Embryonic facial prominence (tissue), 1 donor: Measurements from ENCODE around the gene CEP128.

Source experiments
- DNase-seq: peaks from one replicate; pipeline ENCODE4 v3.0.0-alpha.2; 2016; ENCODE audit errors: extremely low spot score

CEP128 gene

DNA sequence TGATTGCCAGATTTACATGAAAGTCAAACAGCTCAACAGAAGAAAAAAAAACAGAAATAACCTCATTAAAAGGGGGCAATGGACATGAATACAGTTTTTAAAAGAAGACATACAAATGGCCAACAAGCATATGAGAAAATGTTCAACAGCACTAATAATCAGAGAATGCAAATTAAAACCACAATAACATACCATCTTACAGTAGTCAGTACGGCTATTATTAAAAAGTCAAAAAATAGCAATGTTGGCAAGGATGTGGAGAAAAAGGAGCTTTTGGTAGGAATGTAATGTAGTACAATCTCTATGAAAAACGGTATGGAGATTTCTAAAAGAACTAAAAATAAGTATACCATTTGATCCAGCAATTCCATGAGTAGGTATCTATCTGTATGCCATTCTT, 272.1 kb downstream of the CEP128 start:
- no peak for DNase-seq

DNA sequence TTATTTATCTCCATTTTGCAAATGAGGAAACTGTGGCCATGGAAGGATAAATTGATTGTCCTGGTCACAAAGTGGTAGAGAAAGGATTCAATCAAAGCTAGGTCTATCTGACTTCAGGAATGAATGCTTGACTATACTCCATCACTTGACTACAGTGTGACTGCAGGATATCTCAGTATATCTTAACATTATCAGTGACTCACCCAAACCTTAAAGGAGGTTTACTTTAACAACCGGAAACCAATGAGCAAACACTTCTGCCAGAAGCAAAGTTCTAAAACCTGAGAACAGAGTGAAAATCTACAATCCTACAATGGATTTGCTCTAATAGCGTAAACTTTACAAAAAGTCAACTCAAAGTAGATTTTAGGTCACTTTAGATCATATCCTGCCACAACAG, 277.0 kb downstream of the CEP128 start:
- DNase-seq, result no peak

DNA sequence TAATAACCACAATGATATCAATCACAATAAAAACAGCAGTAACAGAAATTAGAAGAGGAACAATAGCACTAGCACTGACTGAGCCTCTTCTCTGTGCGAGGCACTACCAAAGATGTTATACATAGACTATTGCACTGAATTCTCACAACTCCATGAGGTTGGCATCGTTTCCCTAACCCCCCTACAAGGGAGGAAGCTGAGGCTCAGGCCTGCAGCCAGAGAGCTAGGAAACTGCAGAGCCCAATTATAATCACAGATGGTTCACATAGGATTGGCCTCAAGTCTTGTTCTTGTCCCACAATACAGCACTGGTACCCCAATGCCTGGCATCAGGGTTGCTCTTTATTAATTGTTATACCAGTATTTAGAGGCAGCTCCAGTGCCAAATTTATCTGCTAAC, 278.0 kb downstream of the CEP128 start:
- DNase-seq, result no peak

DNA sequence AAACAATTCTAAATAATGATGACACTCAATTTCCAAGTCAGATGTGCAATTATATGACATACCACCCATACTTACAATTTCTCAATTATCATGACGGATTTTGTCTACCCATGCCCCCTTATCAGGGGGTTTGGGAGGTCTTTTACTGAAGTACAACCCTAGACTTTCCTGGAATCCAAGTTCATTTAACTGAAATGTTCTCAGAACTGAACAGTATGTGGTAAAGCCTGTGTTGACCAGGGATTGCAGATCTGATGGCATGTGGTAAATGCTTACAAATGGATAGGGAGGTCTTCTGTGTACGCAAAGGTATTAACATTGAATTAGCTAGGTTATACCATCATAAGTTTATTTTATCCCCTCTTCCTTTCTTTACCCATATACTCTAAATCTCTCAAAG, 281.8 kb downstream of the CEP128 start:
- DNase-seq, result no peak

DNA sequence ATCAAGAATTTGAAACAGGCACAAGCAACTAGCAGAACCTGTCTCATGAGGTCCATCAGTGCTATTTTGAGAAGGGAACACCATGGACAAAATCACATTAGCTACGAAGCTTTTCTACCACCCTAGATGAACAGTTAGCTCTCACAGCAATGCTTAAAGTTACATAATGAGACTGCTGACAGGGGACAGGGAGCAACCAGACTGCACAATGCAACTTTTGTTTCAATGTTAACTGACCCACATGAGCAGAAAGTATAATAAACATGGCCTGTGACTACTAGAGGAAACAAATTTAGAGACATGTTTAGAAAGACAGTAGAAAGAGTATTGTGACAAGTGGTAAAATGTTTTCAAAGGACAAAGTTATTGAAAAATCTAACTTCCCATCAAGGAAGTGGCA, 282.8 kb downstream of the CEP128 start:
- DNase-seq, result no peak

DNA sequence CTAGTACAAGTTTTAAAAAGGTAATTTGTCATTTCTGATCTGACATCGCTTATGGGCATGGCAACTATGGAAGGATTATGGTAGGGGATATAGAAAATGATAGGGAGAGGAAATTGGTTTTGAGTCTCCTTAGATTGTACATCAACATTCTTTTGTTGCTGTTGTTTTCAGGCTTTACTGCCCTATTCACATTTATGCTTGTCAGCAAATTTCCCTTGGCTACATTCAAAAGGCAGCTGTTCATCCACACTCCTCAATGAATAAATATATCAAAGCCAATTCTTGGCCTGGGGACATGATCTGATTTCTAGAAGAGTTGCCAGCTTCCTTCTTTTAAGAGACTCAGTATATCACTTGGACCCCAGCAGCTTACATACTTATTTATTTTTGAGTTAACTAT, 283.4 kb downstream of the CEP128 start:
- no peak for DNase-seq

DNA sequence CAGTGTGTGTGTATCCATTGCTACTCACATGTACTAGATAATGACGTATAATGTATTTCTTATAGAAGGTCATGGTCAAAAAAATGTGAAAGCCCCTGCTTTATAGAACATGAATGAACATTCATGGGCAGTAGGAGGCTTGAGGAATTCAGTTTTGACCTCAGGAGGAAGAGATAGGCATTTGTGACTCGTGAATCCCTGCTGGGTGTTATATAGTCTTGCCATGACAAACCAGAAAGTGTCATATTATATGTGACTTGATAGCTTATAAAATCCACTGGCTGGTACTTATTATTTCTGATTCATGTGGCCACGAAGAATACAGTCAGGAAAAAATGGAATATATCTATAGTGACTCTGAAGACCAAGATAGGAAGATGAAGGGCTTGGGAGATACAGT, 287.6 kb downstream of the CEP128 start:
- DNase-seq, result no peak

DNA sequence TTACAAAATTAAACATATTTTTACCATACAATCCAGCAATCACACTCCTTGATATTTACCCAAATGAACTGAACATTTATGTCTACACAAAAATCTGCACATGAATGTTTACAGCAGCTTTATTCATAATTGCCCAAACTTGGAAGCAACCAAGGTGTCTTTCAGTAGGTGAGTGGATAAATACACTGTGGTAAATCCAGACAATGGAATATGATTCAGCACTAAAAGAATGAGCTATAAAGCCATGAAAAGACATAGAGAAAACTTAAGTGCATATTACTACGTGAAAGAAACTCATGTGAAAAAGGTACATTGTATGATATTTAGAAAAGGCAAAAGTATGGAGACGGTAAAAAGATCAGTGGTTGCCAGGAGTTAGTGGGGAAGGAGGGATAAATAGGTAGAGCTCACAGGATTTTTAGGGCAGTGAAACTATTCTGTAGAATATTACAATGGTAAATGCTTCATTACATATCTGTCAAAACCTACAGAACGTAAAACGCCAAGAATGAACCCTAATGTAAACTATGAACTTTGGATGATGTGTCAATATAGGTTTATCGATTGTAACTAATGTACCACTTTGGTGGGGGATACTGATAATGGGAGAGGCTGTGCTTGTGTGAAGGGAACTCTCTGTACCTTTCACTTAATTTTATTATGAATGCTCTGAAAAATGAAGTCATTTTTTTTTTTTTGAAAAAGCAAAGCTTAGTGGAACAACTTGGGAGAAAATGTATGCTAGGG, 295.7 kb downstream of the CEP128 start:
- DNase-seq, result no peak

DNA sequence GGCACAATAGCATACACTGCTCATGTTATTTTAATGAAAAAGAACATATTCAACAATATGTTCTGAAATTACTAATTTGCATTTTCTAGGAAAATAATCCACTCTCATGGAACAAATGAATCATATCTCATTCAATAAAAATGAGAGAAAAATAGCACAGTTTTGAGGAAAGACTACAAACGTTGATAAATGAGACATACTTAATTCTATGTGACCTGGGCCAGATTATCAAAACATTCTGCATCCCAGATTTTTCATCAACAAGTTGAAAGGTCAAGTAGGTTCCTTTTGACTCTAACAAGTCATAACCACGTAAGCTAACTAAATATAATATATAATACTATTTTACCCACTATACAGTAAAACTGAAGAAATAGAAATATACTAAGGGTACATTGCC, 296.7 kb downstream of the CEP128 start:
- no peak for DNase-seq

DNA sequence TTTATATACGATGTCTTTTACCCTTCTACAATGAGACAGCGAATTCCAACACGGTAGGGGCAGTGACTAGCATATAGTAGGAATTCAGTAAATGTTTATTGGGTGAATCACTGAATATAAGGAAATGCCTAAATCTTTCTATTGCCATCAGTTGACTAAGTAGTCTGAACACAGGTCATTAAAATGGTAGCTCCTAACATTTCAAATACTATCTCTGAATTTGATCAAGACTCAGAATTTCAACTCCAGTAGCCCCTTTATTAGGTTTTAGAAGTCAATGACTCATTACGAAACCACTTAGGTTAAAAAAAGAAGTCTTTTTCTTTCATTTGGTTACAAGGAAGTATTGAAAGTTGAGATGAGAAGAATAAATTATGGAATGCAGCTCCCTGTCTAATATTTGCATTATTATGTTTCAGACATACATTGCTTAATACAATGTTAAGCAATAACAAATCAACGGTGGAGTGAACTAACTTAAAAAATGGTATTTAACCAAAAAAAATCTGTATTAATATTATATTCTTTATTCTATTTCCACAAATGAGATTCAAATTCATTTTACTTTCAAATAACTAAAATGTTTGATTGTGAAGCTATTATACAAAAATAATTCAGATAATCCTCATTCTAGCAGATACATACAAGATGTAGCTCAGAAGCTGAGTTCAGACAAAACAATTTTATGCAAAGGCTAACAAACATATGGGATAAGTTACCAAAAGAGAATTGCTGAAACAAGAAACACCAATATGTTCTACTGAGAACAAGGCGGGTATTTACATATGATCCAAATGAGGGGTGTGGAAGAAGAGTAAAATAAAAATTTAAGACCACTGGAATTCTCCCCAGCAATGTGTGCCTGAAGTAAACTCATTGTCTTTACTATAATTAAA, 302.7 kb downstream of the CEP128 start:
- DNase-seq, result no peak

DNA sequence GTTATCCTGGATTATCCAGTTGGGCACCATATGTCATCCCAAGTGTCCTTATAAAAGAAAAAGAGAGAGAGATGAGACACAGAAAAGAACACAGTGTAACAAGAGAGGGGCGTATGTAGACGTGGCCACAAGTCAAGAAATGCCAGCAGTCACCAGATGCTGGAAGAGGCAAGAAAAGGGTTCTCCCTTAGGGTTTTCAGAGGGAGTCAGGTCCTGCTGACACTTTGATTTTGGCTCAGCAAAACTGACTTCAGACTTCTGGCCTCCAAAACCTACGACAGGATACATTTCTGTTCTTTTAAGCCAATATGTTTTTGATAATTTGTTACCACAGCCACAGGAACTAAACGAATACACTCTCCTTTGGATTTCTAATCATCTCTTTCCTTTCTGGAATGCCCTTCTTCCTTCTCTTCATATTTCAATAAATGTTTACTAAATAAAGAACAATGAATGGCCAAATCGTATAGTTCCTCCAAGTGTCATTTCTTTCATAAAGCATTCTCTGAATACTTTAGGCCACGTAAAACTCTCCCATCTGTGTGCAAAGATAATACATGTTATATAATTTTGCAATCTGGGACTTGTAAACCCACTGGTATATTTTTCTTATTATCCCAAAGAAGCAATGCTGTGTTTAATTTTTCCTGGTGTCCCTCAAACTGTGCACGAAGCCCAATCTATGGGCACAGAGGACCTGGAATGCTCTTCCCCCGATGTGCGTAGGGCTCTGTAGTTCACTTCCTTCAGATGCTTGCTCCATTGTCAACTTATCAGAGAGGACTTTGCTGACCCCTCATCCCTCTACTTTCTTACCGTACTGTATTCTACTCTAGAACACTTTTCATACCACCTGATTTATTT, 303.6 kb downstream of the CEP128 start:
- DNase-seq, result no peak

DNA sequence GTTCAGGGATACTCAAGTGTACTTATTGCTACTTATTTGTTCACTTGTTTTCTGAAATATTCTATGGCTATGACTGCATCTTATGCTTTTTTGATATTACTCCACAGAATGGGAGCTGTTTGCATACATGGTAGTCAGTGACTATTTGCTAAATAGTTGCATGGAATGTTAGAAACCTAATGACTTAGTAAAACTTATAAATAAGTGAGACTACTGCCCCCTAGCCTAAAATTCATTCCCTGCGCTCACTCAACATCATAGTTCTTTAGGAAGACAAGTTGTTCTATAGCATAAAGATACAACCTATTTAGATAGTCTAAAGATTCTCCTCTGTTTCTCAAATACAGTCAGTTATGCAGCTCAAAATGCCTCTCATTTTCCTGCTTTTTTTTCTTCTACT, 305.5 kb downstream of the CEP128 start:
- no peak for DNase-seq

DNA sequence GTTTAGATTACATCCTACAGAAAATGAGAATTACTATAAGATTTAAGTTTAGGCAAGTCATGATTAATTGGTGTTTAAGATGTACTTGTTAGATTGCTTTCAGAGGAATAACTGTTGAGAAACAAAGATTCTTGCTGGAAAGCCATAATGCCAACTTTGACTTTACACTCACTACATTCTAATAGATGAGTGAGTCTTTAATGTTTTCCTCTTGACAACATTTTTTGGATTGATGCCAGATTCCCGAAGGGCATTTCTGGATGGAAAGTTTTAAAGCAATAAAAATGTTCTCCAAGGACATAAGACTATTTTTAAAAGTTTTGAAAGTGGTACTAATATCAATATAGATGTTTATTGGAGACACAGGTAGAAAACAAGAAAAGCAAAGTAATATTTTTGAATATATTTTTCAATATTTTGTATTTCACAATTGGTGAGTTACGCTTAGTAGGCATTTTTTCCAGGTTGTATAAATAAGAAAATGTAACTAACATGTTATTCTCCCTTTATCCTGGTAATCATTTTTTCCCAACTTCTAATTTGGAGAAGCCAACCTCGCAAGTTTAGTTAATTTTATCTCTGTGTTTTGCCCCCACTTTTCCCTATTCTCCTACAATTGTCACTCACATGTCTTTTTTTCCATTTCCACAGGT, 307.3 kb downstream of the CEP128 start:
- DNase-seq, result no peak

DNA sequence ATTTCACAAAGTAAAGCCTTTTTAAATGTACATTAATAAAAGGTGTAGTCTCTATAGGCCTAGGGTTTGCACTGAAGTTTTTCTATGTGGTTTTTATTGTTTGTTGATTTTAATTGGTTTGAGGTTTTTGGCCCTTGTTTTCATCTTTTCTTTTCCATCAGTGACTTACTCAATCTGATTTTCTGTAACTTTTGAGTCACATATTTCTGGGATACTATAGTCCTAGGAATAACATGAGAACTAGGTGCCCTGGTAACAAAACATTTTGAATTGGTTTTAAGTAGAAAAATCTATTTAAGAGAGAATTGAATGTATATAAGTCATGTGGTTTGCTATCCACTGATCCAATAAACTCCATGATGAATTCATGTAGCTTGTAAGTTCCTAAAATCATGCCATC, 311.9 kb downstream of the CEP128 start:
- DNase-seq, result no peak

DNA sequence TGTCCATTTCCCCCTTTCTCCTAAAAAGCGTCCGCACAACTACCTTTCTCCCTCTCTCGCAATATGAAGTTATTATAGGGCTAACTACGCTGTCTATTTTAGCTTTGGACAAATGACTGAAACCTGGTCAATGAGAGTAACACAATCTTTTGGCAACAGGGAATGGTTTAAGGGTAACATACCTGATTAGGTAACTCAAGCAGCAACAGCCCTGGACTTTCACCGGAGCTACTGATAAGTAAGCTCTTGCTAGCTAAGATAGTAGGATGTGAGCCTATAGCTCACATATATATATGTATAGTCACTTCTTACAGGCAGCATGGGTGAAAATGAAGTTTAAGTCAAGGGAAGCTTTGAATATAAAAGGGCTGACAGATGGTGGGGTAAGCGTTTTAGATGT, 313.0 kb downstream of the CEP128 start:
- no peak for DNase-seq

DNA sequence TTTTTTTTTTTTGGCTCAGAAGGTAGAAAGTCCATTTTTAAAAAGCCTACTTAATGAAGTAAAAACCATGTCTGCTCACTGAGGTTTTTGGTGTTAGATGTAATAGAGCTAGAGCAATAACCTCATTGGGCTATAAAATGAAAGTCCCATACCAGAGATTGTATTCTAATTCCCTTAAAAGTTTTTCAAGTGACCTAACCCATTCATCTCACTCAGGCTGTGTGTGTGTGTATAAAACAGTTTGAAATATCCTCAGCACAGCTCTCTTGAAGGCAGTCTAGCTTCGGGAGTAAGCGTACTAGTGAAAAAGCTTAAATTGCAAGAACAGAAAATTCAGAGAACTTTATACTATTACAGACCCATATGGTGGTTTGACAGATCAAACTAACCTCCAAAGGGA, 313.8 kb downstream of the CEP128 start:
- no peak for DNase-seq

DNA sequence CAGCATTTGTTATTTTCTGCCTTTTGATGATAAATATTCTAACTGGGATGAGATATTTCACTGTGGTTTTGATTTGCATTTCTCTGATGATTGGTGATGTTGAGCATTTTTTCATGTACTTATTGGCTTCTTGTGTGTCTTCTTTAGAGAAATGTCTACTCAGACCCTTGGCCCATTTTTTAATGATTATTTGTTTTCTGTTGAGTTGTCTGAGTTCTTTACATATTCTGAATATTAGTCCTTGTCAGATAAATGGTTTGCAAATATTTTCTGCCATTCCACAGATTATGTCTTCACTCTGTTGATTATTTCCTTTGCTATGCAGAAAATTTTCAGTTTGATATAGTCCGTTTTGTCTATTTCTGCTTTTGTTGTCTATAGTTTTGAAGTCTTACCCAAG, 317.0 kb downstream of the CEP128 start:
- DNase-seq, result no peak

DNA sequence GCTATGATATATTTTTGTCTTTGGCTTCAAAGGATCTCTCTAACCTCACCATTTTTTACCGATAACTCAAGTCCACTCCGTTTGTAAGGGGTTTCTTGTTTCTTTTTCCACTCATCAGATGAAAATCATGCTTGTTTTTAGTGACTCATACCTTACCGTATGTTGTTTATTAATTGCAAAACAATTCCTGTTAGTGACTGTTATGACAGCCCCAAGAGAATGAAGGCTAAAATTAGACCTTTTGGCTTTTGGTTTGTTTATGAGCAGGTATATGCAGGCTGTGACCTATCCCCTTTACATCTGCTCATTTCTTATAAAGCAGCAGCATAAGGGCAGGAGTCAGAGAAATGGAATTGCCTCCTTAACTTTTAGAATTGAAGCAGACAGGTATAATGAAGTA, 319.8 kb downstream of the CEP128 start:
- DNase-seq, result no peak

DNA sequence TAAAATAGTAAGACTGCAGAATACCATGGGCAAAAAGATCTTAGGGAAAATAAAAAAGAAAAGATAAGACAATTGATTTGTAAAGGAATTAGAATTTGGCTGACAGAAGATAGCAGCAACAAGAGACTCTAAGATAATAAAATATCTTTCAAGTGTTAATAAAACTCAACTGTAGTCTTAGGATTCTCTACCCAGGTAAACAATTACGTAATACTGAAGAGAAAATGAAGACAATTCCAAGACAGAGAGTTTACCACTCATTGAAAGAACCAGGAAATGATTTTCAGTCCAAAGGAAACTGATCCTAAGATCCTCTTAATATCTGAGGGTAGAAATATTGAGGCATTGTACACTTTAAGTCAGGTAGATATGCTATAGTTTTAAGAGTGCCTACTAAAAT, 321.1 kb downstream of the CEP128 start:
- no peak for DNase-seq

DNA sequence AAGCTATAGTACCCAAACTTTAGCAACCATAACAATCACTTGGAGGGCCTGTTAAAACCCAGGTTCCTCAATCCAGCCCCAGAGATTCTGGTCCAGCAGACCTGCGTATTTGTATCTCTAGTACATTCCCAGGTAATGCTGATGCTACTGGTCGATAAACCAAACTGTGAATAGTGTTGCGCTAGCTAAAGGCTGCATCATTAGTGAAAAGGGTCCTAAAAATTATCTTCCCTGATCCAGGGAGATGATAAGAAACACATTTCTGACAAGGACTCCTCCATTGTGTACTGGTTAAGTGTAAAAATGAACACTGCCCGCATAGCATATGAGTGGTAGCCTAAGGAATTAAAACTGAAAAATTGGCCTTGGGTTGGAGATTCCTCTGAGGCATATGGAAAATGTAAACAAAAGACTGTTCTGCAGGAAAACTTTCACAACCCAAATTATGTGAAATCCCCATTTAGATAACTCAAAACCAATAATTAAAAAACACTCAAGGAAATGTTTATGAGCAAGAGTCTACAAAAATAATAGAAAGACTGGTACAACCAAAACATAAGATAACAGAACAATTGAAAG, 322.7 kb downstream of the CEP128 start:
- DNase-seq, result no peak

DNA sequence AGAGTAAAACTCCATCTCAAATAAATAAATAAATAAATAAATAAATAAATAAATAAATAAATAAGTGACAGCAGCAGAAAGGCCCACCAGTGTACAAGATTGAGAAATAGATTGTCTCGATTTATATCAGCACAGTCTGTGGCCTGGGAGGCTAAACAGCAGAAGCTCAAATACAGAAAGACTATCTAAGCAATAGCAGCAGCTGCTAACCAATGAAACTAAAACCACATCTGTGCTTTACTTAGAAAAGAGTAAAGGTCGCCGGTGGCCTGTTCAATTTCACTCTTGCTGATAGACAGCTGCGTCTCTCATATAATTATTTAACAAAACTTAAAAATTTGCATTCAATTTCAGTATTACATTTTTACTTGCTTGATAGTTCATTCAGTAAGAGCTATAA, 325.7 kb downstream of the CEP128 start:
- no peak for DNase-seq
